Esophagus squamous epithelium (tissue), 5 donors: ENCODE measurements around the gene PTGDS. TPM values are rescaled to one million over a fixed set of nuclear protein-coding genes. Genes with fewer than 3 reads are reported as not detected.

Experiments used
- DNase-seq: peaks from one replicate; lab custom pipeline; 2025; lab: John Stamatoyannopoulos, UW
- H3K27ac ChIP-seq, 4 donors: fragments of 200-600 bp; sonication (generic); one replicate each; pipeline ENCODE4 v1.5.1; 2016 to 2019; ENCODE audit warnings: mild to moderate bottlenecking in 1 of 4
- H3K27me3 ChIP-seq, 4 donors: fragments of 200-600 bp; sonication (generic); 1 replicate in 3 of 4; 2 replicates in 1 of 4; pipeline versions ENCODE4 v1.5.1 to v1.6.0; 2017 to 2021; ENCODE audit warnings: antibody characterized with exemption in 1 of 4
- H3K36me3 ChIP-seq, 3 donors: fragments of 200-600 bp; sonication (generic); one replicate each; pipeline ENCODE4 v1.5.1; 2016 to 2019
- H3K4me1 ChIP-seq, 3 donors: fragments of 200-600 bp; sonication (generic); one replicate each; pipeline ENCODE4 v1.5.1; 2017 to 2019
- H3K4me3 ChIP-seq, 4 donors: fragments of 200-600 bp; sonication (generic); 1 replicate in 3 of 4; 2 replicates in 1 of 4; pipeline ENCODE4 v1.5.1; 2016 to 2019; ENCODE audit warnings: mild to moderate bottlenecking in 2 of 4, moderate library complexity in 1 of 4
- H3K9me3 ChIP-seq, 3 donors: fragments of 200-600 bp; sonication (generic); one replicate each; pipeline ENCODE4 v1.5.1; 2016 to 2019
- CTCF ChIP-seq, 6 experiments: fragments of 450-650 bp in 4 of 6; fragments of 200-600 bp in 2 of 6; sonication (generic) in 2 of 6; IDR thresholded peaks; one replicate each; pipeline ENCODE4 v1.5.1; 2016 to 2019; ENCODE audit warnings: antibody characterized with exemption in 6 of 6, mild to moderate bottlenecking in 4 of 6, moderate library complexity in 4 of 6
- POLR2A ChIP-seq, 4 donors: fragments of 450-650 bp; IDR thresholded peaks; one replicate each; pipeline ENCODE4 v1.6.1; 2017; ENCODE audit warnings: antibody characterized with exemption in 4 of 4, mild to moderate bottlenecking in 4 of 4, moderate library complexity in 3 of 4
- WGBS, 2 donors: methylation state at CpG; one replicate each; pipeline ENCODE4 v1.1.5; 2018; 5-methylcytosine and 5-hydroxymethylcytosine counted together
- intact Hi-C: fragments of 100-400 bp; cut with DNase I; formaldehyde crosslinking; loops from one replicate; pipeline ENCODE4 v1.15.0; 2022
- total RNA-seq, 4 donors: library from RNA; depleted of rRNA; stranded (reverse); fragments of >200 nt; gene quantifications; one replicate each; pipeline ENCODE4 v1.1.0, GENCODE V29; 2016
- donor health status: DM: yes; HTN: yes; CAD: no.

PTGDS gene
- total RNA-seq, 4 donors from 2014 or later: 1.7 to 208 (median 4.8) TPM

- no peaks in the 10 kb centered on the region for H3K36me3 ChIP-seq
- H3K9me3 ChIP-seq: no peaks in the 10 kb centered on the region
- peaks cover 3 to 54% (median 17%) of the 10 kb centered on the region in 4 donors for H3K27me3 ChIP-seq
- intact Hi-C loops: no loop called here
- no peak for TF ChIP-seq POLR2A (IDR thresholded peaks at IDR 0.05)
- TF ChIP-seq CTCF (IDR thresholded peaks at IDR 0.05): no peak
- 62 to 80% methylated on average over 1 to 7 of the region's 17 CpGs for WGBS, 2 donors
- H3K4me3 ChIP-seq: no peak overlapping the region
- peaks cover 0 to 46% (median 11%) of the 10 kb centered on the region in 3 donors for H3K4me1 ChIP-seq
- DNase-seq: no peak
- peak overlapping the region in 2 of 4 donors; percentile 65 to 71 for H3K27ac ChIP-seq
Measured at GRCh38 chr9:136981588-136982231, 4.4 kb downstream of the PTGDS start.

DNA sequence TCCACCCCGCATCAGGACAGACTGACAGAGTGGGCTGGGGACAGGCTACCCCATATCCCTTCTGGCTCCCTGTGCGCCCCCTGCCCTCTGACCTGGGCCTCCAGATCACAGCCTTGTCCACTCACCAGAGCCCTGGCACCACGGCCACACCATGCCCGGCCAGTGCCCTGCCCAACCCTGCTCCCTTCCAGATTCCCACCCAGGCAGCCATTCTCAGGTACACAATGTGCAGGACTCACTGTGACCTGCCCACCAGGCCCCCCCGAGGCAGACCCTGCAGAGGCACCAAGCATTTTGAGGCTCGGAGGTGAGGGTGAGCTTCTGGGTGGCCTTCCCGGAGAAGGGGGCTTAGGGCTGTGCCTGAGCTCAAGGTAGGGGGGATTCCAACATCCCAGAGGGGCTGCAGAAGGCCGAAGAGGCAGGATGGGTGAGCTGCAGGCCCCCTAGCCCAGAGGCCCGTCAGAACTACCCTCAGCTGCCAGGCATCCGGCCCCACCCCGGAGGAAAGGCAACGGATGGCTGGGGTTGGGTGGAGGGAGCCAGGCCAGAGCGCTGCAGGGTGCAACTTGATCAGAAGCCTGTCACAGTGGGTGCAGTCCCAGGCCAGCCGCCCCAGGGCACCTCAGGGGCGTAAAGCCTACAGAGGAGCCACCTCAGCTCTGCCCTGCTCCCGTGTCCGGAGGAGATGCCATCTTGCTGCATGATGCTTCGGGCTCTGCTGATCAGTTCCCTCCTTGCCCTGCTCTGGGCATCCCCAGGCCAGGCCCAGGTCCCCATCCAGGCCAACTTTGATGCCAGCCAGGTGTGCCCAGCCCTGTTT lies 5.1 kb downstream of the PTGDS start, which contains the start of gene LCNL1:
LCNL1 (plus strand) TSS at position 762 of the 820 bp plus-strand sequence. CDS start 594 bp downstream, outside the sequence.
- intact Hi-C loops: no loop called here
- Histone ChIP-seq H3K9me3 (no peaks in the 10 kb centered on the region), H3K27me3 (peaks cover 3 to 61% (median 17%) of the 10 kb centered on the region in 4 donors), H3K27ac (peak within 1 kb of the TSS in 2 of 4 donors; percentile 65 to 71), H3K4me3 (no peak within 1 kb of the TSS), H3K4me1 (peaks cover 0 to 38% (median 7%) of the 10 kb centered on the region in 3 donors), H3K36me3 (no peaks in the 10 kb centered on the region)
- TF ChIP-seq POLR2A (IDR thresholded peaks at IDR 0.05) (no peak), CTCF (IDR thresholded peaks at IDR 0.05) (no peak)
- DNase-seq: no peak
- 63 to 100% methylated on average over 1 to 8 of the region's 18 CpGs for WGBS, 2 donors

- DNase-seq: no peak
- no peaks in the 10 kb centered on the region for H3K9me3 ChIP-seq
- no peaks in the 10 kb centered on the region for H3K36me3 ChIP-seq
- WGBS, 2 donors: 86% methylated on average over 1 of the region's 9 CpGs; no CpG with 5 or more reads in 1 of the 2 donors
- peaks cover 3 to 61% (median 17%) of the 10 kb centered on the region in 4 donors for H3K27me3 ChIP-seq
- no peak for TF ChIP-seq CTCF (IDR thresholded peaks at IDR 0.05)
- TF ChIP-seq POLR2A (IDR thresholded peaks at IDR 0.05): no peak
- intact Hi-C loops: no loop called here
- H3K4me3 ChIP-seq: no peak overlapping the region
- H3K4me1 ChIP-seq: peaks cover 0 to 31% (median 0%) of the 10 kb centered on the region in 3 donors
- H3K27ac ChIP-seq: no peak overlapping the region
Measured at GRCh38 chr9:136983167-136983566, 5.9 kb downstream of the PTGDS start.

GRCh38 chr9:136983656-136984314 lies 6.5 kb downstream of the PTGDS start:
- DNase-seq: no peak
- Histone ChIP-seq H3K27ac (no peak overlapping the region), H3K27me3 (peaks cover 3 to 63% (median 17%) of the 10 kb centered on the region in 4 donors), H3K4me3 (no peak overlapping the region), H3K9me3 (no peaks in the 10 kb centered on the region), H3K36me3 (no peaks in the 10 kb centered on the region), H3K4me1 (peaks cover 0 to 27% (median 0%) of the 10 kb centered on the region in 3 donors)
- 67 to 86% methylated on average over 4 to 9 of the region's 11 CpGs for WGBS, 2 donors
- intact Hi-C loops: no loop called here
- TF ChIP-seq CTCF (IDR thresholded peaks at IDR 0.05) (no peak), POLR2A (IDR thresholded peaks at IDR 0.05) (no peak)
